Ascending aorta (tissue), 2 donors: ENCODE data around the gene GOT1. TPM values are rescaled to one million over a fixed set of nuclear protein-coding genes. Genes with fewer than 3 reads are reported as not detected.
A peak's percentile ranks its signal among the peaks of the same experiment; 100 is the strongest.

ENCODE experiments used
- DNase-seq, 2 donors: peaks; one replicate each; pipeline ENCODE4 v3.0.0-alpha.2; 2019; ENCODE audit warnings: low spot score in 2 of 2
- H3K27ac ChIP-seq, 2 donors: fragments of 200-600 bp; sonication (generic); one replicate each; pipeline ENCODE4 v1.5.1; 2016 to 2017; ENCODE audit warnings: mild to moderate bottlenecking in 1 of 2
- H3K27me3 ChIP-seq: fragments of 200-600 bp; sonication (generic); one replicate; pipeline ENCODE4 v1.5.1; 2017
- H3K36me3 ChIP-seq, 2 donors: fragments of 200-600 bp; sonication (generic); one replicate each; pipeline ENCODE4 v1.5.1; 2016
- H3K4me1 ChIP-seq, 2 donors: fragments of 200-600 bp; sonication (generic); one replicate each; pipeline ENCODE4 v1.5.1; 2016 to 2017; ENCODE audit warnings: mild to moderate bottlenecking in 1 of 2
- H3K4me3 ChIP-seq, 2 donors: fragments of 200-600 bp; sonication (generic); one replicate each; pipeline ENCODE4 v1.5.1; 2016 to 2017; ENCODE audit warnings: mild to moderate bottlenecking in 1 of 2
- H3K9me3 ChIP-seq, 2 donors: fragments of 200-600 bp; sonication (generic); one replicate each; pipeline ENCODE4 v1.5.1; 2016
- intact Hi-C: fragments of 100-400 bp; cut with DNase I; formaldehyde crosslinking; loops from one replicate; pipeline ENCODE4 v1.15.1; 2023
- total RNA-seq: library from RNA; depleted of rRNA; stranded (reverse); fragments of >200 nt; gene quantifications from one replicate; pipeline ENCODE4 v1.1.0, GENCODE V29; 2016
- TF ChIP-seq, protein P1 (sequence below), 3 experiments: fragments of 200-600 bp in 2 of 3; fragments of 450-650 bp in 1 of 3; sonication (generic) in 2 of 3; IDR thresholded peaks; one replicate each; pipeline ENCODE4 v1.5.1; 2016 to 2019; ENCODE audit warnings: antibody characterized with exemption in 3 of 3, mild to moderate bottlenecking in 1 of 3, moderate library complexity in 1 of 3

The GOT1 gene
- total RNA-seq, result 4.4 TPM

DNA sequence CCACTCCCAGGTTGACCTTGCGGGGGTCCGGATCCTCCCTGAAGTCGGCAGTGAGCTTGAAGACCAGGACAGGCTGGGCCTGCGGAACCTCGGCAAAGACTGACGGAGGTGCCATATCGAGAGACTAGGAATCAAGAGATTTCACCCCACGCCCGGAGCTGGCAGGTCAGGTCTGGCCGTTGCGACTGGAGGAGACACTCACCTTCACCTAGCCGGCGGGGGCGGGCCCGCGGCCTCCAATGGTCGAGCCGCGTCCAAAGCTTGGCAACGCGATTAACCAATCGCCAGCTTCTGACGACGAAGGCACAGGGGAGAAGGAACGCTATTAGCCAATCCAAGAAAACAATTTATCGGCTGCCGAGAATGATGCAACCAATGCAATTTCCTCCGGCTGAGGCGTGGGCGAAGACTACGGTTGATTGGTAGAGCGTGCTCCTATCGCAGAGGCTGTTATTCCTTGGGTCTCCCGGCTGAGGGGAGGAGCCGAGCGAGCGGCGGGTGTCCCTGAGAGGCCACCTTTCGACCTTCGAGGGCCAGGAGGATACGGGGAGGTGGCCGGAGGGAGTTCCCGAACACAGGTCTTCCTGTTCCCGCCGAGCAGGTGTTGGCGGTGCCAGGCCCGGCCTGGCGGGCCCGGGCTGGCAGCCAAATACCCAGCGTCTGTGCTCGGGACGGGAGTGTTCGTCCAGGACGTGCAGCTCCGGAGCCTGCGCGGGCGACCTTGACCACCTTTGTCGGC is at the start of gene GOT1:
GOT1 (minus strand) TSS at position 174 of the 739 bp plus-strand sequence; CDS start at position 115, 59 bp downstream.
- Histone ChIP-seq H3K36me3 (no peaks in the 10 kb centered on the region), H3K4me1 (peaks cover 7 to 10% of the 10 kb centered on the region in 2 donors), H3K27me3 (no peaks in the 10 kb centered on the region), H3K27ac (peak within 1 kb of the TSS; percentile 74 to 77), H3K4me3 (peak within 1 kb of the TSS; percentile 72 to 96), H3K9me3 (no peaks in the 10 kb centered on the region)
- peak; percentile 92 to 98 for DNase-seq
- intact Hi-C loops, result loop anchor here (1.0 to 10.0 kb wide), 7 partner anchors 190 to 1293 kb away; partner anchors contain the start of genes COX15, CUTC, ENTPD7 and ERLIN1
- TF ChIP-seq, protein P1, sequence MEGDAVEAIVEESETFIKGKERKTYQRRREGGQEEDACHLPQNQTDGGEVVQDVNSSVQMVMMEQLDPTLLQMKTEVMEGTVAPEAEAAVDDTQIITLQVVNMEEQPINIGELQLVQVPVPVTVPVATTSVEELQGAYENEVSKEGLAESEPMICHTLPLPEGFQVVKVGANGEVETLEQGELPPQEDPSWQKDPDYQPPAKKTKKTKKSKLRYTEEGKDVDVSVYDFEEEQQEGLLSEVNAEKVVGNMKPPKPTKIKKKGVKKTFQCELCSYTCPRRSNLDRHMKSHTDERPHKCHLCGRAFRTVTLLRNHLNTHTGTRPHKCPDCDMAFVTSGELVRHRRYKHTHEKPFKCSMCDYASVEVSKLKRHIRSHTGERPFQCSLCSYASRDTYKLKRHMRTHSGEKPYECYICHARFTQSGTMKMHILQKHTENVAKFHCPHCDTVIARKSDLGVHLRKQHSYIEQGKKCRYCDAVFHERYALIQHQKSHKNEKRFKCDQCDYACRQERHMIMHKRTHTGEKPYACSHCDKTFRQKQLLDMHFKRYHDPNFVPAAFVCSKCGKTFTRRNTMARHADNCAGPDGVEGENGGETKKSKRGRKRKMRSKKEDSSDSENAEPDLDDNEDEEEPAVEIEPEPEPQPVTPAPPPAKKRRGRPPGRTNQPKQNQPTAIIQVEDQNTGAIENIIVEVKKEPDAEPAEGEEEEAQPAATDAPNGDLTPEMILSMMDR (IDR thresholded peaks at IDR 0.05), result no peak

DNA sequence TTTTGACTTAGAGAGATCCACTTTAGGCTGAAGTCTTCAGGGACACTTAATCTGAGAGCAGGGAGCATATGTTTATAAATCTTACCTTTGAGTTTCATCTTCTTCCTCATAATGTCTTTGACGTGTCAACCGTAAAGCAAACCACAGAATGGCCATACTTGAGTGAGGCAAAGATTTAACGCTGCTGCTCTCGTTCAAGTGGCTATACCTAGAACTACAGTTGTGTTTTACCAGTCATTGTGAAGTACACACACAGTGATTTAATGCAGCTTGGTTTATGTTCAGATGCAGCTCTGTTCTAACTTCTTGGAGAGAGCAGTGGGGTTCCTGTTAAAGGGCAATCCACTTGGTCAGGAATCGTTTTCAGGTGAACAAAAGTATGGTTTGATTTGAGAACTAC is 39.9 kb upstream of the GOT1 start:
- H3K4me3 ChIP-seq, result no peak overlapping the region
- no peak for DNase-seq
- H3K36me3 ChIP-seq, result no peaks in the 10 kb centered on the region
- TF ChIP-seq, protein P1 (IDR thresholded peaks at IDR 0.05), result no peak
- H3K27me3 ChIP-seq, result no peaks in the 10 kb centered on the region
- H3K27ac ChIP-seq, result no peak overlapping the region
- H3K4me1 ChIP-seq, result peaks cover 0 to 4% of the 10 kb centered on the region in 2 donors
- intact Hi-C loops, result no loop called here
- H3K9me3 ChIP-seq, result no peaks in the 10 kb centered on the region

DNA sequence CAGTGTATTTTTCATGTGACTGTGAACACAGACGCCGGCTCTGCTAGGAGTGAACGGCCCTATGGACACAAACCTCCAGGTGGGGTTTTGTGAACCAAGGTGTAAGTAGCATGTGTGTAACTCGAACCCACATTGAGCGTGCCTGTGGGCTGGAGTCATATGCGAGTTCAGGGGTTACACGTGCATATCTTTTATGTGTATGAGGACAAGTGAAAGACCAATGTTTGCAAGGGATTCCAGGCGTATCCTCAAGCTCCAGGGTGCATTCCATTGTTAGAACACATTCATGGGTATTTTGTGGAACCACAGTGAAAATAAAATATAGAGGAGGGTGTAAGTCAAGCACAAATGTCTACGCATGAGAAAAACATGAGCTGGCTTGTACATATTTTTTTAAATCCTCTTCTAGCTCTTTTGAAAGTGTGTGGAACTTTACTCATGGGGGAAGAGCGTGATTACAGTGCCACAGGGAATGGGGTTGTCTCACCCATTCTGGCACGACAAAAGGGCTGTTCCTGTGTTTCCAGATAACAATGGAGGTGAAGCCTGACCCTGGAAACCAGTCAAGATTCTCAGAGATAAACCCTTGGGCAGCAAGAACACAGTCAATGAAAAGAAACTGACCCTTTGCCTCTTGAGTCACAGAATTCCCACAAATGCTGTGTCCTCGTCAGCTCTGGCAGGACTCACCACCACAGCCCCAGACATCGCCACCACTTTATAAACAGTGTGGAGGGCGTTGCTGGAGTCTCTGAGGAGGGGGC is 37.0 kb upstream of the GOT1 start:
- TF ChIP-seq, protein P1 (IDR thresholded peaks at IDR 0.05), result no peak
- H3K9me3 ChIP-seq, result no peaks in the 10 kb centered on the region
- H3K27ac ChIP-seq, result peak overlapping the region in 1 of 2 donors; percentile 27
- H3K36me3 ChIP-seq, result no peaks in the 10 kb centered on the region
- no peak for DNase-seq
- intact Hi-C loops, result no loop called here
- peak overlapping the region in 1 of 2 donors; percentile 13 for H3K4me3 ChIP-seq
- H3K4me1 ChIP-seq, result peaks cover 0 to 4% of the 10 kb centered on the region in 2 donors
- H3K27me3 ChIP-seq, result no peaks in the 10 kb centered on the region

DNA sequence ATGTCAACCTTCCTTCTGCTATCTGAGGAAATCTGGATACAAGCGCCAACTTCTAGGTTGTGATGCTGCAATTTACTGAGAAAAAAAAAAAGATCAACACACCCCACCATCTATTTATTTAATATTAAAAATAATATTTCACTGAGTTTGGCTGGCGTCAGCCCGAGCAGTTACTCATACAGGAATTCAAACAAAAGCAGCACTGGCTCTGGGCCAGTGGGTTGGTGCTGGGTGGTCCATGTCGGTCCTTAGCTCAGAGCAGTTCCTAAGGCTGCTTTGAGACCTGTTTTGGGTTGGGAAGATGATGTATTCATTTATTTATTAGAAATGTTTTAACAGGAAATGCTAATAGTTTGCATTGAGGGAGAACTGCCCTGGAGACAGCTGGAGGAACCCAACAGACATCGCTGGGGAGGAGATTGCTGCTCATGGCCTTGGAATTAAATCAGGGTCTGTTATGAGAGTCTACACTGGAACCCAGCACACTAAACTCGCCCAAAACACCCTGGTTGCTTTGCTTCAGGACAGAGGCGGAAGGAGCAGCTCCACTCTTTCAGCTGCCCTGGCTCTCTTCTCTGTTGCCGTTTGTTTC is 36.3 kb upstream of the GOT1 start:
- no peak for DNase-seq
- TF ChIP-seq, protein P1 (IDR thresholded peaks at IDR 0.05), result no peak

DNA sequence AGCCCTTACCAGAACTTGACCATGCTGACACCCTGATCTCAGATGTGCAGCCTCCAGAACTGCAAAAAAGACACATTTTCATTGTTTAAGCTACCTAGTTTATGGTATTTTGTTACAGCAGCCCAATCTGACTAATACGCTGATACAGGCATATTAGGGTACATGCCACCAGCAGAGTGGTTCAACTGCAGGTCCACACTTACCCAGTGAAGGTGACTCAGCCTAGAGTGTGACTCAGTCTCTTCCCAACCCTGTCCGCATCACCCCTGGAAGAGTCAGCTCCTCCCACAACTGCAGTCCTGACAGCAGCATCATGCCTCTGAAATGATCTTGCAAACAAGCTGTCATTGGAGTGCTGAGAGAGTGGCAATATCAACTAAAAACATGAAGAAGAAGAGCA is 30.8 kb upstream of the GOT1 start:
- no peak for DNase-seq
- H3K9me3 ChIP-seq, result no peaks in the 10 kb centered on the region
- H3K27ac ChIP-seq, result no peak overlapping the region
- peaks cover 0 to 2% of the 10 kb centered on the region in 2 donors for H3K4me1 ChIP-seq
- no peak overlapping the region for H3K4me3 ChIP-seq
- TF ChIP-seq, protein P1 (IDR thresholded peaks at IDR 0.05), result no peak
- no peaks in the 10 kb centered on the region for H3K27me3 ChIP-seq
- no peaks in the 10 kb centered on the region for H3K36me3 ChIP-seq
- intact Hi-C loops, result no loop called here

More for the DNA sequence above, 36.3 kb upstream of the GOT1 start:
- peaks cover 0 to 4% of the 10 kb centered on the region in 2 donors for H3K4me1 ChIP-seq
- H3K27ac ChIP-seq, result peak overlapping the region in 1 of 2 donors; percentile 27
- H3K4me3 ChIP-seq, result peak overlapping the region in 1 of 2 donors; percentile 13
- no peaks in the 10 kb centered on the region for H3K27me3 ChIP-seq
- H3K9me3 ChIP-seq, result no peaks in the 10 kb centered on the region
- intact Hi-C loops, result no loop called here
- H3K36me3 ChIP-seq, result no peaks in the 10 kb centered on the region
